ENCODE measurements around the gene DLEC1. TPM values are rescaled to one million over a fixed set of nuclear protein-coding genes. Genes with fewer than 3 reads are reported as not detected.

DLEC1 gene
- total RNA-seq, 4 donors from 2014 or later: 0.08 to 2.9 (median 0.57) TPM

- WGBS, 2 donors: 81 to 84% methylated on average over 8 to 11 of the region's 11 CpGs
- intact Hi-C loops (cut with DNase I; ENCODE audit: low total_unique reads): no loop called here
- TF ChIP-seq CTCF (IDR thresholded peaks at IDR 0.05): no peak
- no peak for TF ChIP-seq POLR2A (IDR thresholded peaks at IDR 0.05)
Observed at GRCh38 chr3:38108649-38109579, 69.9 kb downstream of the DLEC1 start.

GRCh38 chr3:38109580-38110313 lies 70.7 kb downstream of the DLEC1 start:
- intact Hi-C loops (cut with DNase I; ENCODE audit: low total_unique reads): loop anchor here (10.0 kb wide), 1 partner anchor 105 kb away; no protein-coding TSS in a partner anchor
- 92 to 95% methylated on average over 15 to 17 of the region's 17 CpGs for WGBS, 2 donors
- TF ChIP-seq POLR2A (IDR thresholded peaks at IDR 0.05): no peak
- TF ChIP-seq CTCF (IDR thresholded peaks at IDR 0.05): no peak
- H3K4me3 ChIP-seq (ENCODE audit: low read depth, poor library complexity, severe bottlenecking): no peak overlapping the region
- DNase-seq (ENCODE audit: low spot score in 2 of 2): peak in 1 of 2 donors; percentile 80

More at GRCh38 chr3:38108649-38109579, 69.9 kb downstream of the DLEC1 start:
- no peak overlapping the region for H3K4me3 ChIP-seq (ENCODE audit: low read depth, poor library complexity, severe bottlenecking)
- DNase-seq (ENCODE audit: low spot score in 2 of 2): peak in 1 of 2 donors; percentile 74

GRCh38 chr3:38110314-38111050 lies 71.5 kb downstream of the DLEC1 start:
- 93 to 95% methylated on average over 6 of the region's 6 CpGs for WGBS, 2 donors
- no peak overlapping the region for H3K4me3 ChIP-seq (ENCODE audit: low read depth, poor library complexity, severe bottlenecking)
- intact Hi-C loops (cut with DNase I; ENCODE audit: low total_unique reads): loop anchor here (10.0 kb wide), 1 partner anchor 106 kb away; no protein-coding TSS in a partner anchor
- TF ChIP-seq CTCF (IDR thresholded peaks at IDR 0.05) (no peak), POLR2A (IDR thresholded peaks at IDR 0.05) (no peak)
- peak in 1 of 2 donors; percentile 78 for DNase-seq (ENCODE audit: low spot score in 2 of 2)

- WGBS, 2 donors: 84 to 92% methylated on average over 4 of the region's 4 CpGs
- no peak overlapping the region for H3K4me3 ChIP-seq (ENCODE audit: low read depth, poor library complexity, severe bottlenecking)
- TF ChIP-seq CTCF (IDR thresholded peaks at IDR 0.05) (no peak), POLR2A (IDR thresholded peaks at IDR 0.05) (no peak)
- intact Hi-C loops (cut with DNase I; ENCODE audit: low total_unique reads): loop anchor here (10.0 kb wide), 1 partner anchor 106 kb away; no protein-coding TSS in a partner anchor
- peak in 1 of 2 donors; percentile 67 for DNase-seq (ENCODE audit: low spot score in 2 of 2)
Observed at GRCh38 chr3:38111201-38111600, 72.2 kb downstream of the DLEC1 start.

- TF ChIP-seq POLR2A (IDR thresholded peaks at IDR 0.05) (no peak), CTCF (IDR thresholded peaks at IDR 0.05) (no peak)
- no peak overlapping the region for H3K4me3 ChIP-seq (ENCODE audit: low read depth, poor library complexity, severe bottlenecking)
- DNase-seq (ENCODE audit: low spot score in 2 of 2): peak in 1 of 2 donors; percentile 77
- 70 to 71% methylated on average over 16 of the region's 16 CpGs for WGBS, 2 donors
- intact Hi-C loops (cut with DNase I; ENCODE audit: low total_unique reads): loop anchor here (10.0 kb wide), 1 partner anchor 107 kb away; no protein-coding TSS in a partner anchor
Observed at GRCh38 chr3:38111696-38112377, 72.8 kb downstream of the DLEC1 start.

All from lower leg skin (tissue), 4 donors.